Measurements from ENCODE around the gene CAVIN2.

CAVIN2 gene

GRCh38 chr2:191832668-191833067 is 14.2 kb downstream of the CAVIN2 start:
- CTCF ChIA-PET, result no interaction called here
- no peak for DNase-seq (ENCODE audit: extremely low spot score)
- TF ChIP-seq CTBP1 (IDR thresholded peaks at IDR 0.05; ENCODE audit: borderline replicate concordance), result no peak
- TF ChIP-seq SUZ12 (IDR thresholded peaks at IDR 0.05), result no peak
- TF ChIP-seq LEF1 (IDR thresholded peaks at IDR 0.05; ENCODE audit: borderline replicate concordance), result no peak
- TF ChIP-seq SP1 (IDR thresholded peaks at IDR 0.05), result no peak
- TF ChIP-seq ELF4 (IDR thresholded peaks at IDR 0.05), result no peak
- no peak for TF ChIP-seq TARDBP (IDR thresholded peaks at IDR 0.05)
- TF ChIP-seq ARNT (IDR thresholded peaks at IDR 0.05), result no peak
- no peak for TF ChIP-seq BHLHE40 (IDR thresholded peaks at IDR 0.05; ENCODE audit: borderline replicate concordance)
- no peak for TF ChIP-seq FOXK2 (IDR thresholded peaks at IDR 0.05)
- TF ChIP-seq L3MBTL2 (conservative IDR thresholded peaks at IDR 0.05), result no peak
- TF ChIP-seq NFRKB (IDR thresholded peaks at IDR 0.05), result no peak
- TF ChIP-seq FOXM1 (IDR thresholded peaks at IDR 0.05; ENCODE audit: borderline replicate concordance), result no peak
- no peak for TF ChIP-seq HDGF (IDR thresholded peaks at IDR 0.05; ENCODE audit: borderline replicate concordance)
- no peak for TF ChIP-seq FOXA1 (IDR thresholded peaks at IDR 0.05)
- TF ChIP-seq, protein P1, sequence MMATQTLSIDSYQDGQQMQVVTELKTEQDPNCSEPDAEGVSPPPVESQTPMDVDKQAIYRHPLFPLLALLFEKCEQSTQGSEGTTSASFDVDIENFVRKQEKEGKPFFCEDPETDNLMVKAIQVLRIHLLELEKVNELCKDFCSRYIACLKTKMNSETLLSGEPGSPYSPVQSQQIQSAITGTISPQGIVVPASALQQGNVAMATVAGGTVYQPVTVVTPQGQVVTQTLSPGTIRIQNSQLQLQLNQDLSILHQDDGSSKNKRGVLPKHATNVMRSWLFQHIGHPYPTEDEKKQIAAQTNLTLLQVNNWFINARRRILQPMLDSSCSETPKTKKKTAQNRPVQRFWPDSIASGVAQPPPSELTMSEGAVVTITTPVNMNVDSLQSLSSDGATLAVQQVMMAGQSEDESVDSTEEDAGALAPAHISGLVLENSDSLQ (IDR thresholded peaks at IDR 0.05), result no peak
- no peak for TF ChIP-seq ZNF384 (IDR thresholded peaks at IDR 0.05)
- POLR2A ChIA-PET, result no interaction called here

GRCh38 chr2:191831410-191831994 is 15.4 kb downstream of the CAVIN2 start:
- no peak for TF ChIP-seq ELF4 (IDR thresholded peaks at IDR 0.05)
- no peak for TF ChIP-seq FOXM1 (IDR thresholded peaks at IDR 0.05; ENCODE audit: borderline replicate concordance)
- no peak for TF ChIP-seq SUZ12 (IDR thresholded peaks at IDR 0.05)
- TF ChIP-seq TARDBP (IDR thresholded peaks at IDR 0.05), result no peak
- TF ChIP-seq NFRKB (IDR thresholded peaks at IDR 0.05), result no peak
- TF ChIP-seq BHLHE40 (IDR thresholded peaks at IDR 0.05; ENCODE audit: borderline replicate concordance), result no peak
- TF ChIP-seq HDGF (IDR thresholded peaks at IDR 0.05; ENCODE audit: borderline replicate concordance), result no peak
- TF ChIP-seq CTBP1 (IDR thresholded peaks at IDR 0.05; ENCODE audit: borderline replicate concordance), result no peak
- TF ChIP-seq, protein P1 (IDR thresholded peaks at IDR 0.05), result no peak
- no peak for TF ChIP-seq ARNT (IDR thresholded peaks at IDR 0.05)
- no peak for TF ChIP-seq SP1 (IDR thresholded peaks at IDR 0.05)
- TF ChIP-seq FOXK2 (IDR thresholded peaks at IDR 0.05), result no peak
- TF ChIP-seq ZNF384 (IDR thresholded peaks at IDR 0.05), result no peak
- no peak for TF ChIP-seq FOXA1 (IDR thresholded peaks at IDR 0.05)
- TF ChIP-seq LEF1 (IDR thresholded peaks at IDR 0.05; ENCODE audit: borderline replicate concordance), result no peak
- no peak for TF ChIP-seq L3MBTL2 (conservative IDR thresholded peaks at IDR 0.05)
- no peak for DNase-seq (ENCODE audit: extremely low spot score)
- ChIA-PET POLR2A (no interaction called here), CTCF (interaction anchor here (1.4 kb wide), 1 partner anchor 331 kb away, joined by 3 read pairs; no protein-coding TSS in a partner anchor)

DNA sequence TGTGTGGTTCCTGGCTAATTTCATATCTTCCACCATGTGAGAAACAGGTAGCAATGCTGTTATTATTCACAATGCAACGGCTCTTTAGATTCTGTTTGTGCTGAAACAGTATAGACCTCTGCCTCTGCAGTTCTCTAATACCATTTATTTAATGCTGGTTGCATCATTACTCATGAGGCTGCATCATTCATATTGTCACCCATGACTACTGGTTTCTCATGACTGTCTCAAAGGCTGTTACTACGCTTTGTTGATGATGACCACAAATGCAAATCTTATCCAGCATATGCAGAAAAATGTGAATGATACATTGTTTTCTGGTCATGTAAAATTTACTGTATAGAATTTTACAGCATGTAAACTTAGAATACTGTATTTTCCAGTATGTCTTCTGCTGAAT is 22.5 kb downstream of the CAVIN2 start:
- no peak for DNase-seq (ENCODE audit: extremely low spot score)
- ChIA-PET POLR2A (no interaction called here), CTCF (no interaction called here)
- TF ChIP-seq ZNF384 (IDR thresholded peaks at IDR 0.05) (no peak), TARDBP (IDR thresholded peaks at IDR 0.05) (no peak), FOXM1 (IDR thresholded peaks at IDR 0.05; ENCODE audit: borderline replicate concordance) (no peak)

- ChIA-PET CTCF (no interaction called here), POLR2A (no interaction called here)
- TF ChIP-seq CTBP1 (IDR thresholded peaks at IDR 0.05; ENCODE audit: borderline replicate concordance) (no peak), SUZ12 (IDR thresholded peaks at IDR 0.05) (no peak), ELF4 (IDR thresholded peaks at IDR 0.05) (no peak), FOXA1 (IDR thresholded peaks at IDR 0.05) (no peak), FOXM1 (IDR thresholded peaks at IDR 0.05; ENCODE audit: borderline replicate concordance) (no peak), SP1 (IDR thresholded peaks at IDR 0.05) (no peak), FOXK2 (IDR thresholded peaks at IDR 0.05) (no peak), ZNF384 (IDR thresholded peaks at IDR 0.05) (no peak)
- TF ChIP-seq, protein P1 (IDR thresholded peaks at IDR 0.05), result no peak
- DNase-seq (ENCODE audit: extremely low spot score), result no peak
These were observed 25.8 kb downstream of the CAVIN2 start for GRCh38 chr2:191821078-191821477.

DNA sequence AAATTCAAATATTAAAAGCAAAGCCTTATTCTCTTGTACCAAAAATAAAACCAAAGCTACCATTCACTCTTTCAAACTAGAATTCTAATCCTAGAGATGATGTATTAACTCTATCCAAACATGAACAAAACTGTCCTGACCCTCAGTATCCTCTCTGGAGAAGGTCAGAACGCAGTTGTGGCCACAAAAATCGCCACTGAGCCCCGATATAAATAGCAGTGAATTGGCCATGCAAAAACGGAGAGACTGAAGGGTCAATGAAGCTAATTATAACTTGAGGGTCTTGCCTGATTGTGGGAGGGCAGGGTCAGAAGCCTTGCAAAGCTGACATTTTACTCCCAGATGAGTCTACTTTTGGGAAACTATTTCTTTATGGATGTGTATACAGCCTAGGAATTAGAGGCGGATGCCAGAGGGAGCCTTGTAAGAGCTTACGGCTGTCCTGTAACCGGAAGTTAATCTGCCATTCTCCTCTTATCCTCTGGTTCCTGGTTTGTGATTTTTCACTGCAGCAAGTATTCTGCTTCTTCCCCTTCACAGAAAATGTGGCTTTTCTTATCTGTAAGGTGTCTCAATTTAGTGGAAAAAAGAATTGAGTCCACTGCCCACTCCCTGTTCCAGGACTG is 28.1 kb downstream of the CAVIN2 start:
- TF ChIP-seq SP1 (IDR thresholded peaks at IDR 0.05) (no peak), ARNT (IDR thresholded peaks at IDR 0.05) (no peak), NFRKB (IDR thresholded peaks at IDR 0.05) (no peak), FOXK2 (IDR thresholded peaks at IDR 0.05) (no peak), L3MBTL2 (conservative IDR thresholded peaks at IDR 0.05) (no peak), ZNF384 (IDR thresholded peaks at IDR 0.05) (no peak)
- TF ChIP-seq, protein P1 (IDR thresholded peaks at IDR 0.05), result no peak
- DNase-seq (ENCODE audit: extremely low spot score), result no peak
- CTCF ChIA-PET, result interaction anchor here (0.9 to 1.0 kb wide), 2 partner anchors 11 to 343 kb away, joined by 3 read pairs; no protein-coding TSS in a partner anchor
- POLR2A ChIA-PET, result no interaction called here

DNA sequence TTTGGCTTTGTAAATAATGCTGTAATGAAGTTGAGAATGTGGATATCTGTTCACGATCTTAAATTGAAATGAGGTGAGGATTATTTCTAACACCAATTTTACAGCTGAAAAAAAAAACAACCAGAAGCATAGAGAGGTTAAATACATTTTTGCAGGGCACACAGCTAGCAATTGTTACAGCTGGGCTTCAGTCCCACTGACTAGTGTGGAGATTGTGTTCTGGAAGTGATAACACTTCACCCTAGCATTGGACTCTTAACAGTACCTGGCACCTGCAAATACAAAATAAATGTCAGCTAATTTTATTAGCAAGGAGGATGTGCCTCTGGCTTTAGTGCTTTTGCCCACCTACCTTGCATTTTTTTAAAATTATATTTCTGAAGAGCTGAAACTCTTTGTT is 28.8 kb downstream of the CAVIN2 start:
- no peak for TF ChIP-seq TARDBP (IDR thresholded peaks at IDR 0.05)
- TF ChIP-seq ARNT (IDR thresholded peaks at IDR 0.05), result no peak
- no peak for TF ChIP-seq SUZ12 (IDR thresholded peaks at IDR 0.05)
- TF ChIP-seq ZNF384 (IDR thresholded peaks at IDR 0.05), result no peak
- no peak for TF ChIP-seq SP1 (IDR thresholded peaks at IDR 0.05)
- ChIA-PET CTCF (no interaction called here), POLR2A (no interaction called here)
- DNase-seq (ENCODE audit: extremely low spot score), result no peak

Data from HEK293T (cell line).